Measurements from ENCODE around the gene LYRM2.

The LYRM2 gene

GRCh38 chr6:89615882-89616281 lies 22.7 kb downstream of the LYRM2 start:
- CTCF ChIA-PET, result interaction anchor here (0.6 to 1.1 kb wide), 3 partner anchors 13 to 877 kb away, joined by 3 read pairs; no protein-coding TSS in a partner anchor
- no peak overlapping the region for H3K27ac ChIP-seq (ENCODE audit: extremely low read depth, low read depth, low read length)
- POLR2A ChIA-PET, result no interaction called here
- H3K4me1 ChIP-seq (ENCODE audit: control insufficient read depth, insufficient read depth, low read length), result no peaks in the 10 kb centered on the region
- TF ChIP-seq ZNF561 (tag by site-specific recombination; IDR thresholded peaks at IDR 0.05; ENCODE audit: borderline replicate concordance) (no peak), CTCF (tag by site-specific recombination; IDR thresholded peaks at IDR 0.05) (no peak), GLIS2 (tag by site-specific recombination; IDR thresholded peaks at IDR 0.05) (no peak), ZNF280D (tag by site-specific recombination; IDR thresholded peaks at IDR 0.05) (no peak), TSHZ1 (tag by site-specific recombination; IDR thresholded peaks at IDR 0.05; ENCODE audit: borderline replicate concordance) (no peak), ZNF148 (tag by site-specific recombination; IDR thresholded peaks at IDR 0.05; ENCODE audit: borderline replicate concordance) (no peak), OVOL3 (tag by site-specific recombination; IDR thresholded peaks at IDR 0.05) (no peak)
- peaks cover 0 to 34% of the 10 kb centered on the region in 2 experiments; a peak in 2 of 3 replicates for H3K36me3 ChIP-seq (ENCODE audit: control insufficient read depth in 2 of 2, insufficient read depth in 1 of 2, low read length in 2 of 2)
- H3K9me3 ChIP-seq (ENCODE audit: control insufficient read depth, insufficient read depth, low read depth, low read length), result no peaks in the 10 kb centered on the region
- H3K4me3 ChIP-seq (ENCODE audit: low read depth, low read length), result no peak overlapping the region

GRCh38 chr6:89613790-89614189 lies 24.8 kb downstream of the LYRM2 start:
- CTCF ChIA-PET, result interaction anchor here (0.9 to 4.2 kb wide), 6 partner anchors 15 to 631 kb away, joined by 3 to 47 read pairs (median 7); partner anchors contain the start of gene ANKRD6
- Histone ChIP-seq H3K36me3 (ENCODE audit: control insufficient read depth in 2 of 2, insufficient read depth in 1 of 2, low read length in 2 of 2) (peaks cover 0 to 34% of the 10 kb centered on the region in 2 experiments; a peak in 2 of 3 replicates), H3K9me3 (ENCODE audit: control insufficient read depth, insufficient read depth, low read depth, low read length) (no peaks in the 10 kb centered on the region), H3K4me3 (ENCODE audit: low read depth, low read length) (no peak overlapping the region), H3K4me1 (ENCODE audit: control insufficient read depth, insufficient read depth, low read length) (no peaks in the 10 kb centered on the region), H3K27ac (ENCODE audit: extremely low read depth, low read depth, low read length) (no peak overlapping the region)
- POLR2A ChIA-PET, result interaction anchor here (1.1 to 1.3 kb wide), 2 partner anchors 18 to 25 kb away, joined by 3 read pairs; partner anchors contain the start of gene LYRM2
- TF ChIP-seq SCRT2 (tag by site-specific recombination; IDR thresholded peaks at IDR 0.05) (peak; percentile 45; the same call in 1 of the 2 replicates), ZNF571 (tag by site-specific recombination; IDR thresholded peaks at IDR 0.05) (no peak)

All from HEK293 (cell line).